Activated CD4-positive, alpha-beta memory T cell treated with anti-CD3 and anti-CD28 coated beads, Interleukin-2, amount 10 ng/mL, durations not matched to agents 7 days and 5 days (primary cell): ENCODE data around the gene NKX6-2. TPM values are rescaled to one million over a fixed set of nuclear protein-coding genes. Genes with fewer than 3 reads are reported as not detected.

Source experiments
- CTCF ChIA-PET: fragments of 350-600 bp; sonication (Branson Sonifier 250); formaldehyde crosslinking; loops from one replicate; lab custom pipeline; 2021; ENCODE audit warnings: antibody characterized with exemption, inconsistent platforms; lab: Charles Lee
- POLR2A ChIA-PET: fragments of 350-600 bp; sonication (Branson Sonifier 250); formaldehyde crosslinking; loops from one replicate; lab custom pipeline; 2021; ENCODE audit warnings: antibody characterized with exemption; lab: Charles Lee
- DNase-seq: peaks from one replicate; pipeline ENCODE4 v3.0.0-alpha.2; 2020
- H3K27ac Mint-ChIP-seq: one replicate; pipeline ENCODE4 v1.8.0; 2021; ENCODE audit warnings: mild to moderate bottlenecking, mixed read lengths
- H3K27me3 Mint-ChIP-seq: one replicate; pipeline ENCODE4 v1.8.0; 2021; ENCODE audit warnings: mixed read lengths
- H3K36me3 Mint-ChIP-seq: one replicate; pipeline ENCODE4 v1.8.0; 2021; ENCODE audit warnings: low read depth, mixed read lengths
- H3K4me1 Mint-ChIP-seq: one replicate; pipeline ENCODE4 v1.8.0; 2021; ENCODE audit warnings: mixed read lengths
- H3K4me3 Mint-ChIP-seq: one replicate; pipeline ENCODE4 v1.8.0; 2021; ENCODE audit warnings: mild to moderate bottlenecking, mixed read lengths
- H3K9me3 Mint-ChIP-seq: one replicate; pipeline ENCODE4 v1.8.0; 2021; ENCODE audit warnings: mixed read lengths
- total RNA-seq, 2 experiments: library from RNA; stranded (reverse); gene quantifications; one replicate each; pipeline ENCODE4 v1.2.3, GENCODE V29; 2021

NKX6-2 gene
- total RNA-seq, 2 experiments from 2014 or later: not detected

- no peak overlapping the region for H3K4me3 Mint-ChIP-seq
- DNase-seq: no peak
- ChIA-PET CTCF (no interaction called here), POLR2A (no interaction called here)
- no peak overlapping the region for H3K27ac Mint-ChIP-seq
- no peaks in the 10 kb centered on the region for H3K36me3 Mint-ChIP-seq
- H3K27me3 Mint-ChIP-seq: no peaks in the 10 kb centered on the region
- no peaks in the 10 kb centered on the region for H3K4me1 Mint-ChIP-seq
- no peaks in the 10 kb centered on the region for H3K9me3 Mint-ChIP-seq
Observed at GRCh38 chr10:132733926-132734325, 52.0 kb downstream of the NKX6-2 start.

Other genes starting within 250 kb of the NKX6-2 start
- 1 to 10 TPM; 9.3 to 9.5 TPM for gene INPP5A, start 248.4 kb downstream of the NKX6-2 start, total RNA-seq
- not detected for gene CFAP46, start 156.4 kb upstream of the NKX6-2 start, total RNA-seq